ENCODE results near the gene CREM. TPM values are rescaled to one million over a fixed set of nuclear protein-coding genes. Genes with fewer than 3 reads are reported as not detected.

Gene CREM
- total RNA-seq, 3 donors from 2014 or later, result 113 to 125 (median 122) TPM

DNA sequence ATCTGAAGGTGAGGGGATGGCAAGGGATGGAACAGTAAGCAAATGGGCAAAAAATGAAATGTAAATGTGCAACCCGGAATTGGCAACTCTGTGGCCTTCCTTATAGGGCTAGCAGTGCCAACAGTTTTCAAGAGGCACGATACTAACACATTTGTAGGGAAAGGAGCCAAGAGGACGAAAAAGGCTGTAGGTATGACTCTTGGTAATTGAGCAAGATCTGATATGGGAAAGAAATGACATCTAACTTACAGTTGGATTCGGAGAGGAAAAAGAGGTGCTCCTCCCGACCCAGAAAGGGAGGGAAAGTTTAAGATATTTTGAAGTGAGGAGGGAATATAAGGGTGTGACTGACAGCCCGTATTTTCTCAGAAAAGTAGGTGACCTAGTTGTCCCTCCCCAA, 2.1 kb upstream of the CREM start:
- DNase-seq, result no peak
- Mint-ChIP-seq H3K27me3 (ENCODE audit: low read depth) (no peaks in the 10 kb centered on the region), H3K4me3 (no peak overlapping the region), H3K36me3 (ENCODE audit: insufficient read depth) (peaks cover 5% of the 10 kb centered on the region), H3K9me3 (no peaks in the 10 kb centered on the region), H3K4me1 (ENCODE audit: low read depth) (peaks cover 32% of the 10 kb centered on the region)
- ATAC-seq, result no peak

- Mint-ChIP-seq H3K9me3 (no peaks in the 10 kb centered on the region), H3K27me3 (ENCODE audit: low read depth) (no peaks in the 10 kb centered on the region), H3K4me1 (ENCODE audit: low read depth) (peaks cover 44% of the 10 kb centered on the region), H3K4me3 (peak overlapping the region; percentile 90), H3K36me3 (ENCODE audit: insufficient read depth) (peaks cover 5% of the 10 kb centered on the region)
- ATAC-seq (peak; percentile 0), DNase-seq (no peak)
Measured at GRCh38 chr10:35126062-35126529, 550 bp upstream of the CREM start.

DNA sequence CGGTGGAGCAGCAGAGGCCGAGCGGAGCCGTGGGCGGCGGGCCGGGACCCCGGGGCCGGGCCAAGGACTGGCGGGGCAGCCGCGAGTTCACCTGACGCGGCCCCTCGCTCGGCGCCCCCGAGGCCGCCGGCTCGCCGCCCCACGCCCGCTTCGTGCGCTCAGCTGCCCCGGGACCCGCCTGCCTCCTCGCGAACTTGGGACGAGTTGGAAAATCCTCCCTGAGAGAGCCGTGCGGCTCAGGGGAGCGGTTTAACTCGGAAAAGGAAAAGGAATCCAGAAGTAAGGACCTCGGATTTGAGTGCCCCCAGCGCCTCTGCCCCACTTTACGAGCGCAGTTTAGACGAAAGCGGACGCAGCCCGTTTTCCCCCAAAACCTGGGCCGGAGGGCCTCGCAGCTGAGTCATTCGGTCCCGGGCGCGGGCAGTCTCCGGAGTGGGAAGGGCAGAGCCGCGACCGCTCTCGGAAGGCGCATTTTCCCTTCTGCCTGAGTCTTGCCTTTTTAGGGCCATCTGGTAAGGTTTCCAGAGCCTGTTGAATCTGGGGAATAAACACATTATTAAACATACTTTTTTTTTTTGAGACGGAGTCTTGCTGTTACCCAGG, 744 bp downstream of the CREM start:
- peak overlapping the region; percentile 90 for H3K4me3 Mint-ChIP-seq
- ATAC-seq (peak; percentile 7 to 15), DNase-seq (peak; percentile 49)
- peaks cover 5% of the 10 kb centered on the region for H3K36me3 Mint-ChIP-seq (ENCODE audit: insufficient read depth)
- H3K27me3 Mint-ChIP-seq (ENCODE audit: low read depth), result no peaks in the 10 kb centered on the region
- no peaks in the 10 kb centered on the region for H3K9me3 Mint-ChIP-seq
- H3K4me1 Mint-ChIP-seq (ENCODE audit: low read depth), result peaks cover 55% of the 10 kb centered on the region

- DNase-seq, result no peak
- H3K27me3 Mint-ChIP-seq (ENCODE audit: low read depth), result no peaks in the 10 kb centered on the region
- H3K4me3 Mint-ChIP-seq, result peak overlapping the region; percentile 90
- peaks cover 63% of the 10 kb centered on the region for H3K4me1 Mint-ChIP-seq (ENCODE audit: low read depth)
- H3K36me3 Mint-ChIP-seq (ENCODE audit: insufficient read depth), result peaks cover 5% of the 10 kb centered on the region
- no peaks in the 10 kb centered on the region for H3K9me3 Mint-ChIP-seq
- ATAC-seq, result no peak
Measured at GRCh38 chr10:35129185-35129674, 2.6 kb downstream of the CREM start.

- no peak for ATAC-seq
- peaks cover 60% of the 10 kb centered on the region for H3K4me1 Mint-ChIP-seq (ENCODE audit: low read depth)
- peaks cover 5% of the 10 kb centered on the region for H3K36me3 Mint-ChIP-seq (ENCODE audit: insufficient read depth)
- peak overlapping the region; percentile 52 for H3K4me3 Mint-ChIP-seq
- H3K9me3 Mint-ChIP-seq, result no peaks in the 10 kb centered on the region
- DNase-seq, result no peak
- no peaks in the 10 kb centered on the region for H3K27me3 Mint-ChIP-seq (ENCODE audit: low read depth)
Measured at GRCh38 chr10:35130663-35131062, 4.0 kb downstream of the CREM start.

DNA sequence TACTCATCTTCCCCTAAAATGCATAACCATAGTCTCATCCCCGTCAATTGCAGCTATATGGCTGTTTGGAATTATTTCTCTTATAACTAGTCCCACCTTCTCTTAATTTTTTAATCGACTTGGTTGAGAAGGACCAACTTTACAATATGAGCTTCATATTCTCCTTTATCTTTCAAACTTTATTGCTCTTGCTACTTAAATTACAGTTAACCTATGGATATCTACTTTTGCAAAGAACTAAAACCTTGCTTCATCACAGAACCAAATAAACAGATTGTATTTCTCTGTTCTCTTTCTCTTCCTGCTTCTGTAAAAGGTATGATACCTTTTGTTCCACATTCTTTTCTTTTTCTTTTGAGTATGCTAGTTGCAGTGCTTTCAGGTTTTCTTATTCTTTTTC, 6.1 kb downstream of the CREM start:
- Mint-ChIP-seq H3K4me1 (ENCODE audit: low read depth) (peaks cover 66% of the 10 kb centered on the region), H3K9me3 (no peaks in the 10 kb centered on the region), H3K4me3 (peak overlapping the region; percentile 68), H3K36me3 (ENCODE audit: insufficient read depth) (peaks cover 5% of the 10 kb centered on the region), H3K27me3 (ENCODE audit: low read depth) (no peaks in the 10 kb centered on the region)
- ATAC-seq, result no peak
- DNase-seq, result no peak

DNA sequence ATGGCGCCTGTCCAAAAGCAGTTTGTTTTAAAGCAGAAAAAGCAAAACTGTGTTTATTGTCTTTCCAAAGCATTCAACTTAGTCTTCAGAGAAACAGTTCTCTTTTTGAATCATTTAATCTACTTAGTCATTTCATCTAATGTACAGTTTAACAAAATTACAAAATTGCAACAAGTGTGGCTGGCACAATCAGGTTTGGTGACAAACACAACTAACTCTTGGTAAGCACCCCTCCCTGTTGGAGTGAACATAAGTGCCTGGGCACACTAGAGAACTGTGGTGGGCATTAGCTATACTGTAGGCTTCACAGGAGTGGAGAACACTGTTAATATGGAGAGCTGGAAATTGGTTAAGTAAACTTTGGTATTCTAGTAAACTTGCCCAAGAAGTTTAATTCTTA, 6.9 kb downstream of the CREM start:
- Mint-ChIP-seq H3K4me3 (peak overlapping the region; percentile 24), H3K4me1 (ENCODE audit: low read depth) (peaks cover 61% of the 10 kb centered on the region), H3K9me3 (no peaks in the 10 kb centered on the region), H3K27me3 (ENCODE audit: low read depth) (no peaks in the 10 kb centered on the region), H3K36me3 (ENCODE audit: insufficient read depth) (peaks cover 2% of the 10 kb centered on the region)
- ATAC-seq (peak in 1 of 2 donors; percentile 48), DNase-seq (no peak)

GRCh38 chr10:35135861-35136260, 9.2 kb downstream of the CREM start:
- ATAC-seq, result no peak
- Mint-ChIP-seq H3K4me3 (peak overlapping the region; percentile 47), H3K27me3 (ENCODE audit: low read depth) (no peaks in the 10 kb centered on the region), H3K4me1 (ENCODE audit: low read depth) (peaks cover 43% of the 10 kb centered on the region), H3K36me3 (ENCODE audit: insufficient read depth) (no peaks in the 10 kb centered on the region), H3K9me3 (no peaks in the 10 kb centered on the region)
- no peak for DNase-seq

DNA sequence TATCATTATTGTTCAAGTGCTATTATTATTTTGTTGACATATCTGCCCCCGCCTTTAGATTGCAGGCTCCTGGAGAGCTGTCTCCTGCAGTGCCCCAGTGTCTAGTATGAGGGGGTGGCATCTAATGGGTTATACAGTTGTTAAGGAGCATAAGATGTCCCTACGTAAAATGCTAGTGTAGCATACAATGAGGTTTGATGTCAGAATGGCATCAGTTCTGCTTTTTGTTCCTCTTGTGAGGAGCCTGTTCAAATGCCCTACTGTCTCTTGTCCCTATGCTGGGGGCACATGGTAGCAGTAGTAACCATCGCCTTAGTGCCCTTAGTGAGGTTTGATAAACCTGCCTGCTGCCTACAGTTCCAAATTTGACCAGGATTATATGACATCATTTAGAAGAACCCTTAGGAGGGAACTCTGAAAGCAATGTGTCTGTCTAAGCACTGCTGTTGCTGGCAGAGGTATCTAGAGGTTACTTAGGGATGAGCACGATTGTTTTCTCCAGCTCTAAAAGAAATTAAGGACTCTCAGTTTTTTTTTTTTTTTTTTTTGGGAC, 9.7 kb downstream of the CREM start:
- H3K4me3 Mint-ChIP-seq, result no peak overlapping the region
- no peak for DNase-seq
- H3K36me3 Mint-ChIP-seq (ENCODE audit: insufficient read depth), result no peaks in the 10 kb centered on the region
- H3K9me3 Mint-ChIP-seq, result no peaks in the 10 kb centered on the region
- peaks cover 40% of the 10 kb centered on the region for H3K4me1 Mint-ChIP-seq (ENCODE audit: low read depth)
- no peaks in the 10 kb centered on the region for H3K27me3 Mint-ChIP-seq (ENCODE audit: low read depth)
- no peak for ATAC-seq

DNA sequence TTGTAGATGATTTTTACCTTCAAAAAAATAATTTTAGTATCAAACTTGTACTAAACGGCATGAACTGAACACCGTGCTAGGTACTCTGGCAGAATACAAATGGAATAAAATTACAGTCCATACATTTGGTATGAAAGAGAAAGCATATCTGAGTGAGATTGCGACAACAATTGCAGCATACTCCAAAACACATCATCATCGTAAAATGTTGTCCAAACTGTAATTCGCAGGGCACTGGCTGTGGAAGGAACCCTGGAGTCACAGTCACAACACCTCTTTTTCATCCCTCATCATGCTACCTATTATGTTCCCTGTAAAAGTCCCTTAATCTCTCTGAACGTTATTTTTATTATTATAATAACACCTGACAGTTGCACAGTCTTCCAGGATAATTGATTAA, 13.5 kb downstream of the CREM start:
- Mint-ChIP-seq H3K9me3 (no peaks in the 10 kb centered on the region), H3K36me3 (ENCODE audit: insufficient read depth) (peaks cover 10% of the 10 kb centered on the region), H3K4me1 (ENCODE audit: low read depth) (peaks cover 18% of the 10 kb centered on the region), H3K4me3 (no peak overlapping the region), H3K27me3 (ENCODE audit: low read depth) (no peaks in the 10 kb centered on the region)
- no peak for DNase-seq
- no peak for ATAC-seq

GRCh38 chr10:35140727-35141126, 14.1 kb downstream of the CREM start:
- Mint-ChIP-seq H3K27me3 (ENCODE audit: low read depth) (no peaks in the 10 kb centered on the region), H3K4me3 (no peak overlapping the region), H3K9me3 (no peaks in the 10 kb centered on the region), H3K36me3 (ENCODE audit: insufficient read depth) (peaks cover 10% of the 10 kb centered on the region), H3K4me1 (ENCODE audit: low read depth) (peaks cover 15% of the 10 kb centered on the region)
- no peak for ATAC-seq
- DNase-seq, result no peak

DNA sequence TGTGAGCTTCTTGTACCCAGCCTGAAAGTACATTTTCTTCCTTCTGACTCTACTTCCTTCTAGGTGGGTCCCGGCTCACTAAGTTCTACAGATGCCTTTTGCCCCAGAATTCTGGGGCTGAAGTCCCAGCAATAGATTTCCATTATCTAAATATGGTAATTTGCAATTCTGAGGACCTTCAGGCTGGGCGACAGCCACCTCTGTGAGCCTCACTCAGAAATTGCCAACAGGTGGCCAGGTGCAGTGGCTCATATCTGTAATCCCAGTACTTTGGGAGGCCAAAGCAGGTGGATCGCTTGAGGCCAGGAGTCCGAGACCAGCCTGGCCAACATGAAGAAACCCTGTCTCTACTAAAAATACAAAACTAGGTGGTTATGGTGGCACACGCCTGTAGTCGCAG, 23.7 kb downstream of the CREM start:
- ATAC-seq, result no peak

GRCh38 chr10:35152992-35153391, 26.3 kb downstream of the CREM start:
- no peaks in the 10 kb centered on the region for H3K27me3 Mint-ChIP-seq (ENCODE audit: low read depth)
- no peaks in the 10 kb centered on the region for H3K9me3 Mint-ChIP-seq
- H3K36me3 Mint-ChIP-seq (ENCODE audit: insufficient read depth), result peaks cover 13% of the 10 kb centered on the region
- H3K4me1 Mint-ChIP-seq (ENCODE audit: low read depth), result peaks cover 35% of the 10 kb centered on the region
- no peak for ATAC-seq
- DNase-seq, result no peak
- H3K4me3 Mint-ChIP-seq, result no peak overlapping the region

More for the DNA sequence above, 23.7 kb downstream of the CREM start:
- H3K9me3 Mint-ChIP-seq, result no peaks in the 10 kb centered on the region
- no peak for DNase-seq
- peaks cover 38% of the 10 kb centered on the region for H3K4me1 Mint-ChIP-seq (ENCODE audit: low read depth)
- peaks cover 16% of the 10 kb centered on the region for H3K36me3 Mint-ChIP-seq (ENCODE audit: insufficient read depth)
- peak overlapping the region; percentile 37 for H3K4me3 Mint-ChIP-seq
- no peaks in the 10 kb centered on the region for H3K27me3 Mint-ChIP-seq (ENCODE audit: low read depth)

DNA sequence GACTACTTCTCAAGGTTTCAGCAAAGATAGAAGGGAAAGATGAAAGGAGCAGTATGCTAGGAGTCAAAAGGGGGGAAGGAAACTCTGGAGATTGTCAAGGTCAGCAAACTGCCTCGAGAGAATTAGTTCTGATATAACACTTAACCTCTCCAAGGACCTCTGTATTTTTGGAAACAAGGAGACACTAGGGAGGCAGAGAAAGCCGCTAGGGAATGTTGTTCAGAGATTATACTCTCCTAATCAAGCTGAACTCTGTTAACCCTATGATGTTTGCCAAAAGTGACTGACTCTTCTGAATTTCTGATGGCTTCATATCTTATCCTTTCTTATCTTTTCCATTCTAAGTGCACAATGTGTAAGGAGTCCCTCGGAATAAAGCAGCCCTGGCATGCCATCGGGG, 27.1 kb downstream of the CREM start:
- ATAC-seq (no peak), DNase-seq (no peak)
- Mint-ChIP-seq H3K27me3 (ENCODE audit: low read depth) (no peaks in the 10 kb centered on the region), H3K9me3 (no peaks in the 10 kb centered on the region), H3K4me1 (ENCODE audit: low read depth) (peaks cover 30% of the 10 kb centered on the region), H3K36me3 (ENCODE audit: insufficient read depth) (peaks cover 13% of the 10 kb centered on the region), H3K4me3 (no peak overlapping the region)

GRCh38 chr10:35160743-35161142, 34.1 kb downstream of the CREM start:
- Mint-ChIP-seq H3K36me3 (ENCODE audit: insufficient read depth) (no peaks in the 10 kb centered on the region), H3K4me3 (no peak overlapping the region), H3K9me3 (no peaks in the 10 kb centered on the region), H3K4me1 (ENCODE audit: low read depth) (no peaks in the 10 kb centered on the region), H3K27me3 (ENCODE audit: low read depth) (no peaks in the 10 kb centered on the region)
- no peak for ATAC-seq
- no peak for DNase-seq
